ENCODE data around the gene RASSF7.

DNA sequence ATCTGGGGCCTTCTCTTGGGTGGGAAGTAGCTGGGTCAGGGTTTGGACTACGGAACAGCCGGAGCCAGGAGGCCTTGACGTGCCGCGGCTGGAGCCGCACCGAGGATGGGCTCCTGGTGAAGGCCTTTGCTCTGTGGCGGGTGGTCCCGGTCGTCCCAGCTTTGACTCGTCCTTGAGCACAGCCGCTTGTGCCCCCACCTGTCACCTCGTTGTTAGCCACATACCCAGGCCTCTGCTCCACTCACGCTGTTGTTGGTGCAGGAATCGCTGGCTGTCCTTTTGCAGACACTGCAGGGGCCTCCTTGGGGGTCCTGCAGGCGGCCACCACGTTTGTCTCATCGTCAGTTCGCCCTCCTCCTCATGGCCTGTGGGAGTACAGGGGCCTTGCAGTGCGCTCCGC, 32.6 kb downstream of the RASSF7 start:
- TF ChIP-seq POLR2A (IDR thresholded peaks at IDR 0.05; ENCODE audit: low read depth, low read length) (no peak), ESRRA (IDR thresholded peaks at IDR 0.05; ENCODE audit: low read length) (no peak), SUZ12 (IDR thresholded peaks at IDR 0.05; ENCODE audit: unreplicated experiment) (no peak), POLR2AphosphoS5 (IDR thresholded peaks at IDR 0.05; ENCODE audit: low read length) (no peak), RAD21 (IDR thresholded peaks at IDR 0.05; ENCODE audit: insufficient read depth, low read depth, low read length) (no peak), EP300 (IDR thresholded peaks at IDR 0.05; ENCODE audit: borderline replicate concordance in 1 of 2, control insufficient read depth in 1 of 2, low read depth in 2 of 2, low read length in 2 of 2) (no peak), ZBED1 (IDR thresholded peaks at IDR 0.05; ENCODE audit: borderline replicate concordance) (no peak)
- TF ChIP-seq, protein P1, sequence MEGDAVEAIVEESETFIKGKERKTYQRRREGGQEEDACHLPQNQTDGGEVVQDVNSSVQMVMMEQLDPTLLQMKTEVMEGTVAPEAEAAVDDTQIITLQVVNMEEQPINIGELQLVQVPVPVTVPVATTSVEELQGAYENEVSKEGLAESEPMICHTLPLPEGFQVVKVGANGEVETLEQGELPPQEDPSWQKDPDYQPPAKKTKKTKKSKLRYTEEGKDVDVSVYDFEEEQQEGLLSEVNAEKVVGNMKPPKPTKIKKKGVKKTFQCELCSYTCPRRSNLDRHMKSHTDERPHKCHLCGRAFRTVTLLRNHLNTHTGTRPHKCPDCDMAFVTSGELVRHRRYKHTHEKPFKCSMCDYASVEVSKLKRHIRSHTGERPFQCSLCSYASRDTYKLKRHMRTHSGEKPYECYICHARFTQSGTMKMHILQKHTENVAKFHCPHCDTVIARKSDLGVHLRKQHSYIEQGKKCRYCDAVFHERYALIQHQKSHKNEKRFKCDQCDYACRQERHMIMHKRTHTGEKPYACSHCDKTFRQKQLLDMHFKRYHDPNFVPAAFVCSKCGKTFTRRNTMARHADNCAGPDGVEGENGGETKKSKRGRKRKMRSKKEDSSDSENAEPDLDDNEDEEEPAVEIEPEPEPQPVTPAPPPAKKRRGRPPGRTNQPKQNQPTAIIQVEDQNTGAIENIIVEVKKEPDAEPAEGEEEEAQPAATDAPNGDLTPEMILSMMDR (IDR thresholded peaks at IDR 0.05 in 2 of 3, conservative IDR thresholded peaks at IDR 0.05 in 1 of 3; ENCODE audit: control insufficient read depth in 2 of 3, extremely low read depth in 1 of 3, insufficient read depth in 1 of 3, low read depth in 3 of 3, low read length in 3 of 3) = no peak
- TF ChIP-seq, protein P2, sequence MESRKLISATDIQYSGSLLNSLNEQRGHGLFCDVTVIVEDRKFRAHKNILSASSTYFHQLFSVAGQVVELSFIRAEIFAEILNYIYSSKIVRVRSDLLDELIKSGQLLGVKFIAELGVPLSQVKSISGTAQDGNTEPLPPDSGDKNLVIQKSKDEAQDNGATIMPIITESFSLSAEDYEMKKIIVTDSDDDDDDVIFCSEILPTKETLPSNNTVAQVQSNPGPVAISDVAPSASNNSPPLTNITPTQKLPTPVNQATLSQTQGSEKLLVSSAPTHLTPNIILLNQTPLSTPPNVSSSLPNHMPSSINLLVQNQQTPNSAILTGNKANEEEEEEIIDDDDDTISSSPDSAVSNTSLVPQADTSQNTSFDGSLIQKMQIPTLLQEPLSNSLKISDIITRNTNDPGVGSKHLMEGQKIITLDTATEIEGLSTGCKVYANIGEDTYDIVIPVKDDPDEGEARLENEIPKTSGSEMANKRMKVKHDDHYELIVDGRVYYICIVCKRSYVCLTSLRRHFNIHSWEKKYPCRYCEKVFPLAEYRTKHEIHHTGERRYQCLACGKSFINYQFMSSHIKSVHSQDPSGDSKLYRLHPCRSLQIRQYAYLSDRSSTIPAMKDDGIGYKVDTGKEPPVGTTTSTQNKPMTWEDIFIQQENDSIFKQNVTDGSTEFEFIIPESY (IDR thresholded peaks at IDR 0.05) = no peak

Measured in GM12878 (cell line).